Hematopoietic multipotent progenitor cell treated with erythropoietin and hydrocortisone succinate and interleukin-3 and kit ligand, for 15 days (in vitro differentiated cells): ENCODE data around the gene TOMM40.
"Not testable (repeated sequence)": the region's sequence is repeated elsewhere in the genome, so short reads cannot be mapped to it uniquely, and the experiment has no call there.

Experiments
- DNase-seq: peaks from one replicate; pipeline ENCODE4 v3.0.0-alpha.2; 2015; ENCODE audit warnings: low spot score

The TOMM40 gene

DNA sequence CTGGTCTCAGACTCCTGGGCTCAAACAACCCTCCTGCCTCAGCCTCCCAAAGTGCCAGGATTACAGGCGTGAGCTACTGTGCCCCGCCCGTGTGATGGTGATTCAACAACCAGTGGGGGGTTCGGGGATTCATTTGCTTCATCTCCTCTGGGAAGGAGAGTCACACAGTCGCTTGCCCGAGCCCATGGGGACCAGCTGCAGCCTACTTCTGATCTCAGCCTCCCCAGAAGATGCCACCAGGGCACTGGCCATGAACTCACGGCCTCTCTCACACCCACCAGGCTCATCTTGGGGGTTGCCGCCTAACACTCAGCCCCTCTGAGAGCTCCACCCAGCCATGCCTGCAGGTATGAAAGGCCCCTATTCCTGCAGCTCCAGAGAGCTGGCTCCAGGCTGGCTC is 6.8 kb downstream of the TOMM40 start:
- no peak for DNase-seq

DNA sequence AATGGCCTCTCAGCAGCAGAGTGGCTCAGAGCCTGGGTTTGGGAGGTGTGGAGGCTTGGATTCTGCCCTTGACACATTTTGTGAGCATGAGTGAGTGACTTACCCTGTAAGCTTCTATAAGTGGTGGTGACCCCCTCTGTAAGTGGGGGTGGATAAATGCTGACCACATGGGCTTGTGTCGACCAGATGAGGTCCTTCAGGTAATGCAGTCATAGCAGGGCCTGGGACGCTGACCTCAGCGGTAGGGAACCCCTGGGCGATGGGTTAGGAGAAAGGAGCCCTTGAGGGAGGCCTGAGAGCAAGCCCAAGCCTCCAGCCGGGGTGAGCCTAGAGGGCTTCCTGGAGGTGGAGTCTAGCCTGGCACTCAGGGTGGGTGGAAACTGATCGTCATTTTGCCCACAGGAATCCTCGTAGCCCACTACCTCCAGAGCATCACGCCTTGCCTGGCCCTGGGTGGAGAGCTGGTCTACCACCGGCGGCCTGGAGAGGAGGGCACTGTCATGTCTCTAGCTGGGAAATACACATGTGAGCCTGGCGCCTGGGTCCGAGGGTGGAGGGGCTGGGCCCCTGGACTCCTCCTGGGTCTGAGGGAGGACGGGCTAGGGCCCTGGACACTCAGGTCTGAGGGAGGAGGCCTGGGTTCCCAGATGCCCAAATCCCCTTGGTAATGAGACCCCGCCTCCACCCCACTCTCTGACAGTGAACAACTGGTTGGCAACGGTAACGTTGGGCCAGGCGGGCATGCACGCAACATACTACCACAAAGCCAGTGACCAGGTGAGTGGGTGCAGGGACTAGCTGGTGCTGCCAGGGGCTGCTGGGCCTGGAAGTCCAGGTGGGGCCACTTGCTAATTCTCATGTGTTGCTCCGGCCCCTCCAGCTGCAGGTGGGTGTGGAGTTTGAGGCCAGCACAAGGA is 9.5 kb downstream of the TOMM40 start:
- no peak for DNase-seq

DNA sequence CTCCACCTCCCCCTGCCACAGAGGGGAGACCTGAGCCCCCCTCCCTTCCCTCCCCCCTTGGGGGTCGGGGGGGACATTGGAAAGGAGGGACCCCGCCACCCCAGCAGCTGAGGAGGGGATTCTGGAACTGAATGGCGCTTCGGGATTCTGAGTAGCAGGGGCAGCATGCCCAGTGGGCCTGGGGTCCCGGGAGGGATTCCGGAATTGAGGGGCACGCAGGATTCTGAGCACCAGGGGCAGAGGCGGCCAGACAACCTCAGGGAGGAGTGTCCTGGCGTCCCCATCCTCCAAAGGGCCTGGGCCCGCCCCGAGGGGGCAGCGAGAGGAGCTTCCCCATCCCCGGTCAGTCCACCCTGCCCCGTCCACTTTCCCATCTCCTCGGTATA is 12.2 kb downstream of the TOMM40 start:
- DNase-seq, result no peak

DNA sequence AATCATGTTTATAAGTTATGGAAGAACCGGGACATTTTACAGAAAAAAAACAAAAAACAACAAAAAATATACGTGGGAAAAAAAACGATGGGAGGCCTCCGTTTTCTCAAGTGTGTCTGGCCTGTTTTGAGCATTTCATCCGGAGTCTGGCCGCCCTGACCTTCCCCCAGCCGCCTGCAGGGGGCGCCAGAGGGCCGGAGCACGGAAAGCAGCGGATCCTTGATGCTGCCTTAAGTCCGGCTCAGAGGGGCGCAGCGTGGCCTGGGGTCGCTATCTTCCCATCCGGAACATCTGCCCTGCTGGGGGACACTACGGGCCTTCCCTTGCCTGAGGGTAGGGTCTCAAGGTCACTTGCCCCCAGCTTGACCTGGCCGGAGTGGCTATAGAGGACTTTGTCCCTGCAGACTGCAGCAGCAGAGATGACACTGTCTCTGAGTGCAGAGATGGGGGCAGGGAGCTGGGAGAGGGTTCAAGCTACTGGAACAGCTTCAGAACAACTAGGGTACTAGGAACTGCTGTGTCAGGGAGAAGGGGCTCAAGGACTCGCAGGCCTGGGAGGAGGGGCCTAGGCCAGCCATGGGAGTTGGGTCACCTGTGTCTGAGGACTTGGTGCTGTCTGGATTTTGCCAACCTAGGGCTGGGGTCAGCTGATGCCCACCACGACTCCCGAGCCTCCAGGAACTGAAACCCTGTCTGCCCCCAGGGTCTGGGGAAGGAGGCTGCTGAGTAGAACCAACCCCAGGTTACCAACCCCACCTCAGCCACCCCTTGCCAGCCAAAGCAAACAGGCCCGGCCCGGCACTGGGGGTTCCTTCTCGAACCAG is 12.8 kb downstream of the TOMM40 start:
- DNase-seq, result peak; percentile 78

DNA sequence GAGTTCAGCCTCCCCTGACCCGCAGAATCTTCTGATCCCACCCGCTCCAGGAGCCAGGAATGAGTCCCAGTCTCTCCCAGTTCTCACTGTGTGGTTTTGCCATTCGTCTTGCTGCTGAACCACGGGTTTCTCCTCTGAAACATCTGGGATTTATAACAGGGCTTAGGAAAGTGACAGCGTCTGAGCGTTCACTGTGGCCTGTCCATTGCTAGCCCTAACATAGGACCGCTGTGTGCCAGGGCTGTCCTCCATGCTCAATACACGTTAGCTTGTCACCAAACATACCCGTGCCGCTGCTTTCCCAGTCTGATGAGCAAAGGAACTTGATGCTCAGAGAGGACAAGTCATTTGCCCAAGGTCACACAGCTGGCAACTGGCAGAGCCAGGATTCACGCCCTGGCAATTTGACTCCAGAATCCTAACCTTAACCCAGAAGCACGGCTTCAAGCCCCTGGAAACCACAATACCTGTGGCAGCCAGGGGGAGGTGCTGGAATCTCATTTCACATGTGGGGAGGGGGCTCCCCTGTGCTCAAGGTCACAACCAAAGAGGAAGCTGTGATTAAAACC is 13.5 kb downstream of the TOMM40 start:
- DNase-seq, result no peak

DNA sequence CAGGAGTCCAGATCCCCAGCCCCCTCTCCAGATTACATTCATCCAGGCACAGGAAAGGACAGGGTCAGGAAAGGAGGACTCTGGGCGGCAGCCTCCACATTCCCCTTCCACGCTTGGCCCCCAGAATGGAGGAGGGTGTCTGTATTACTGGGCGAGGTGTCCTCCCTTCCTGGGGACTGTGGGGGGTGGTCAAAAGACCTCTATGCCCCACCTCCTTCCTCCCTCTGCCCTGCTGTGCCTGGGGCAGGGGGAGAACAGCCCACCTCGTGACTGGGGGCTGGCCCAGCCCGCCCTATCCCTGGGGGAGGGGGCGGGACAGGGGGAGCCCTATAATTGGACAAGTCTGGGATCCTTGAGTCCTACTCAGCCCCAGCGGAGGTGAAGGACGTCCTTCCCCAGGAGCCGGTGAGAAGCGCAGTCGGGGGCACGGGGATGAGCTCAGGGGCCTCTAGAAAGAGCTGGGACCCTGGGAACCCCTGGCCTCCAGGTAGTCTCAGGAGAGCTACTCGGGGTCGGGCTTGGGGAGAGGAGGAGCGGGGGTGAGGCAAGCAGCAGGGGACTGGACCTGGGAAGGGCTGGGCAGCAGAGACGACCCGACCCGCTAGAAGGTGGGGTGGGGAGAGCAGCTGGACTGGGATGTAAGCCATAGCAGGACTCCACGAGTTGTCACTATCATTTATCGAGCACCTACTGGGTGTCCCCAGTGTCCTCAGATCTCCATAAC is 14.5 kb downstream of the TOMM40 start, which contains the start of gene APOE:
Gene APOE, plus strand, starts transcription at position 360 of the 724 bp plus-strand sequence. CDS start 829 bp downstream, outside the sequence.
- no peak for DNase-seq

DNA sequence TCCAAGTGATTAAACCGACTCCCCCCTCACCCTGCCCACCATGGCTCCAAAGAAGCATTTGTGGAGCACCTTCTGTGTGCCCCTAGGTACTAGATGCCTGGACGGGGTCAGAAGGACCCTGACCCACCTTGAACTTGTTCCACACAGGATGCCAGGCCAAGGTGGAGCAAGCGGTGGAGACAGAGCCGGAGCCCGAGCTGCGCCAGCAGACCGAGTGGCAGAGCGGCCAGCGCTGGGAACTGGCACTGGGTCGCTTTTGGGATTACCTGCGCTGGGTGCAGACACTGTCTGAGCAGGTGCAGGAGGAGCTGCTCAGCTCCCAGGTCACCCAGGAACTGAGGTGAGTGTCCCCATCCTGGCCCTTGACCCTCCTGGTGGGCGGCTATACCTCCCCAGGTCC is 16.6 kb downstream of the TOMM40 start:
- no peak for DNase-seq

DNA sequence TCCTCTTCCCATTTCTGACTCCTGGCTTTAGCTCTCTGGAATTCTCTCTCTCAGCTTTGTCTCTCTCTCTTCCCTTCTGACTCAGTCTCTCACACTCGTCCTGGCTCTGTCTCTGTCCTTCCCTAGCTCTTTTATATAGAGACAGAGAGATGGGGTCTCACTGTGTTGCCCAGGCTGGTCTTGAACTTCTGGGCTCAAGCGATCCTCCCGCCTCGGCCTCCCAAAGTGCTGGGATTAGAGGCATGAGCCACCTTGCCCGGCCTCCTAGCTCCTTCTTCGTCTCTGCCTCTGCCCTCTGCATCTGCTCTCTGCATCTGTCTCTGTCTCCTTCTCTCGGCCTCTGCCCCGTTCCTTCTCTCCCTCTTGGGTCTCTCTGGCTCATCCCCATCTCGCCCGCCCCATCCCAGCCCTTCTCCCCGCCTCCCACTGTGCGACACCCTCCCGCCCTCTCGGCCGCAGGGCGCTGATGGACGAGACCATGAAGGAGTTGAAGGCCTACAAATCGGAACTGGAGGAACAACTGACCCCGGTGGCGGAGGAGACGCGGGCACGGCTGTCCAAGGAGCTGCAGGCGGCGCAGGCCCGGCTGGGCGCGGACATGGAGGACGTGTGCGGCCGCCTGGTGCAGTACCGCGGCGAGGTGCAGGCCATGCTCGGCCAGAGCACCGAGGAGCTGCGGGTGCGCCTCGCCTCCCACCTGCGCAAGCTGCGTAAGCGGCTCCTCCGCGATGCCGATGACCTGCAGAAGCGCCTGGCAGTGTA is 17.2 kb downstream of the TOMM40 start:
- no peak for DNase-seq

DNA sequence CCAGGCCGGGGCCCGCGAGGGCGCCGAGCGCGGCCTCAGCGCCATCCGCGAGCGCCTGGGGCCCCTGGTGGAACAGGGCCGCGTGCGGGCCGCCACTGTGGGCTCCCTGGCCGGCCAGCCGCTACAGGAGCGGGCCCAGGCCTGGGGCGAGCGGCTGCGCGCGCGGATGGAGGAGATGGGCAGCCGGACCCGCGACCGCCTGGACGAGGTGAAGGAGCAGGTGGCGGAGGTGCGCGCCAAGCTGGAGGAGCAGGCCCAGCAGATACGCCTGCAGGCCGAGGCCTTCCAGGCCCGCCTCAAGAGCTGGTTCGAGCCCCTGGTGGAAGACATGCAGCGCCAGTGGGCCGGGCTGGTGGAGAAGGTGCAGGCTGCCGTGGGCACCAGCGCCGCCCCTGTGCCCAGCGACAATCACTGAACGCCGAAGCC is 17.8 kb downstream of the TOMM40 start:
- DNase-seq, result no peak

DNA sequence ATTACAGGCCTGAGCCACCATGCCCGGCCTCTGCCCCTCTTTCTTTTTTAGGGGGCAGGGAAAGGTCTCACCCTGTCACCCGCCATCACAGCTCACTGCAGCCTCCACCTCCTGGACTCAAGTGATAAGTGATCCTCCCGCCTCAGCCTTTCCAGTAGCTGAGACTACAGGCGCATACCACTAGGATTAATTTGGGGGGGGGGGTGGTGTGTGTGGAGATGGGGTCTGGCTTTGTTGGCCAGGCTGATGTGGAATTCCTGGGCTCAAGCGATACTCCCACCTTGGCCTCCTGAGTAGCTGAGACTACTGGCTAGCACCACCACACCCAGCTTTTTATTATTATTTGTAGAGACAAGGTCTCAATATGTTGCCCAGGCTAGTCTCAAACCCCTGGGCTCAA is 18.7 kb downstream of the TOMM40 start:
- DNase-seq, result peak; percentile 59

DNA sequence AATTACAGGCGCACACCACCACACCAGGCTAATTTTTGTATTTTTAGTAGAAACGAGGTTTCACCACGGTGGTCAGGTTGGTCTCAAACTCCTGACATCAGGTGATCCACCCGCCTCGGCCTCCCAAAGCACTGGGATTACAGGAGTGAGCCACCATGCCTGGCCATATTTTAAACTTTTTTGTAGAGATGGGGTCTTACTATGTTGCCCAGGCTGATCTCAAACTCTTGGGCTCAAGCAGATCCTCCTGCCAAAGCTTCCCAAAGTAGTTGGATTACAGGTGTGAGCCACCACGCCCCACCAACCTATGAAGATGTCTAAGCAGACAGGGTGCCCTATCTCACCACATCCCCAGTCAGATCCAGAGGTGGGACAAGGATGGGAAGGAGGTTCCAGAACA is 20.8 kb downstream of the TOMM40 start:
- not testable (repeated sequence) for DNase-seq

DNA sequence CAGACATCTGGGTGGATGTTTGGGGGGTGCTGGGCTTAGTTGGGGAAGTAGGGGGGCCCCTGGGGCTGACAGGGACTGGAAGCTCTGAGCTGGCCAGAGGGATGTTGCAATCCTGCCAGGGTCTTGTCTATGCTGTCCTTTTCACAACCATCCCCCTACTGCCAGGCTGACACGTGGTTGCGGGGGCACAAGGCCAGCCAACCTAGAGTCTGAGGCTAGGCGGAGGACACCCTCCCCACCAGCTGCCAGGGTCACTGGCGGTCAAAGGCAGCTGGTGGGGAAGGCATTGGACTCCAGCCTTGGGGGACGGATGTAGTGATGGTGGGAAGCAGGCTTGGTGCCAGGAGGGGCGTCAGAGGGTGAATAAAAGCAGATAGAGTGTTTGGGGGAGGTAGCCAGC is 21.8 kb downstream of the TOMM40 start:
- peak; percentile 40 for DNase-seq

DNA sequence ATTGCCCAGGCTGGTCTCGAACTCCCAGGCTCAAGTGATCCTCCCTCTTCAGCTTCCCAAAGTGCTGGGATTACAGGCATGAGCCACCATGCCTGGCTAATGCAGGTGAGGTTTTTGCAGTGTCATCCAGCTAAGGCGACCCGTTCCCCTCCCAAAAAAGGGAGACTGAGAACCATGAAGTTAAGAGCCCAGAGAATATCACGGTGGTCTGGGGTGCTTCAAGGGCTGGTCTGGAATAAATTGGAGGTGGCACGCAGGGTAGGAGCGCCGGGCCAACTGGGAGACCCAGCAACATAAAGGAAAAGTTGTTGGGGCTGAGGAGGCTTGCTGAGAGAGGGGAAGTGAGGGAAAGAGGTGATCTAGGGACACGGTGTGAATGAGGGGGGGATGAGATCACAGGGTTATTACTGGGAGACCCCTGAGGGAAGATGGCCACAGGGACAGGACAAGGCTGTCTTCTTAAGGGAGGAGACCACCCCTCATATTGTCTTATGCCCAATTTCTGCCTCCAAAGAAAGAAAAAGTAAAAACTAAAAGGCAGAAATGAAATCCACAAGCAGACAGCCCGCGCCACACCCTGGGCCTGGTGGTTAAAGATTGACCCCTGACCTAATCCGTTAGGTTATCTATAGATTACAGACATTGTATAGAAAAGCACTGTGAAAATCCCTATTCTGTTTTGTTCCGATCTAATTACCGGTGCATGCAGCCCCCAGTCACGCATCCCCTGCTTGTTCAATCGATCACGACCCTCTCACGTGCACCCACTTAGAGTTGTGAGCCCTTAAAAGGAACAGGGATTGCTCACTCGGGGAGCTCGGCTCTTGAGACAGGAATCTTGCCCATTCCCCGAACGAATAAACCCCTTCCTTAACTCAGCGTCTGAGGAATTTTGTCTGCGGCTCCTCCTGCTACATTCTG is 22.7 kb downstream of the TOMM40 start:
- DNase-seq, result peak; percentile 61

DNA sequence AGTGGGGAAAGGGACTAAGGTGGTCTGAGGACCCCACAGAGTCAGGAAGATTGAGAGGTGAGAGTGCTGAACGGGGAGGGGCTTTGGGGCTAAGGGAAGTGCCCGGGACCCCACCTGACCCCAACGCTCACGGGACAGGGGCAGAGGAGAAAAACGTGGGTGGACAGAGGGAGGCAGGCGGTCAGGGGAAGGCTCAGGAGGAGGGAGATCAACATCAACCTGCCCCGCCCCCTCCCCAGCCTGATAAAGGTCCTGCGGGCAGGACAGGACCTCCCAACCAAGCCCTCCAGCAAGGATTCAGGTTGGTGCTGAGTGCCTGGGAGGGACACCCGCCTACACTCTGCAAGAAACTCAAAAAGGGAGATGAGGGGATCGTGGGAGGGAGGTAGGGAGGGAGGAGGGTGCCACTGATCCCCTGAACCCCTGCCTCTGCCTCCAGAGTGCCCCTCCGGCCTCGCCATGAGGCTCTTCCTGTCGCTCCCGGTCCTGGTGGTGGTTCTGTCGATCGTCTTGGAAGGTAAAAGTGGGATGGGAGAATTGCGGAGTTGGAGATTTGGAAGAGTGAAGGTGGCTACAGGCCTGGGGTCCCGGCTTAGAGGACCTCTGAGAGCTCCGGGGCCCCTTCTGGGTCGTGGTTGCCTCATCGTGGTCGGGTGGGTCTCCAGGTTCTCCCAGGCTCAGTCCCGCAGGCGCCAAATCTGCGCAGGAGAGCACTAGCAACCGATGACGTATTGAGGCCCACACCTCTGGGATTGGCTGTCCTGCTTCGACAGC is 23.6 kb downstream of the TOMM40 start, which contains the start of gene APOC1:
Gene APOC1, plus strand, starts transcription at position 176 of the 774 bp plus-strand sequence. Its CDS starts 284 bp downstream, at position 460.
- DNase-seq, result peak; percentile 85

DNA sequence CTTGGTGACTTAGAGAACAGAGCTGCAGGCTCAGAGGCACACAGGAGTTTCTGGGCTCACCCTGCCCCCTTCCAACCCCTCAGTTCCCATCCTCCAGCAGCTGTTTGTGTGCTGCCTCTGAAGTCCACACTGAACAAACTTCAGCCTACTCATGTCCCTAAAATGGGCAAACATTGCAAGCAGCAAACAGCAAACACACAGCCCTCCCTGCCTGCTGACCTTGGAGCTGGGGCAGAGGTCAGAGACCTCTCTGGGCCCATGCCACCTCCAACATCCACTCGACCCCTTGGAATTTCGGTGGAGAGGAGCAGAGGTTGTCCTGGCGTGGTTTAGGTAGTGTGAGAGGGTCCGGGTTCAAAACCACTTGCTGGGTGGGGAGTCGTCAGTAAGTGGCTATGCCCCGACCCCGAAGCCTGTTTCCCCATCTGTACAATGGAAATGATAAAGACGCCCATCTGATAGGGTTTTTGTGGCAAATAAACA is 33.2 kb downstream of the TOMM40 start:
- no peak for DNase-seq

DNA sequence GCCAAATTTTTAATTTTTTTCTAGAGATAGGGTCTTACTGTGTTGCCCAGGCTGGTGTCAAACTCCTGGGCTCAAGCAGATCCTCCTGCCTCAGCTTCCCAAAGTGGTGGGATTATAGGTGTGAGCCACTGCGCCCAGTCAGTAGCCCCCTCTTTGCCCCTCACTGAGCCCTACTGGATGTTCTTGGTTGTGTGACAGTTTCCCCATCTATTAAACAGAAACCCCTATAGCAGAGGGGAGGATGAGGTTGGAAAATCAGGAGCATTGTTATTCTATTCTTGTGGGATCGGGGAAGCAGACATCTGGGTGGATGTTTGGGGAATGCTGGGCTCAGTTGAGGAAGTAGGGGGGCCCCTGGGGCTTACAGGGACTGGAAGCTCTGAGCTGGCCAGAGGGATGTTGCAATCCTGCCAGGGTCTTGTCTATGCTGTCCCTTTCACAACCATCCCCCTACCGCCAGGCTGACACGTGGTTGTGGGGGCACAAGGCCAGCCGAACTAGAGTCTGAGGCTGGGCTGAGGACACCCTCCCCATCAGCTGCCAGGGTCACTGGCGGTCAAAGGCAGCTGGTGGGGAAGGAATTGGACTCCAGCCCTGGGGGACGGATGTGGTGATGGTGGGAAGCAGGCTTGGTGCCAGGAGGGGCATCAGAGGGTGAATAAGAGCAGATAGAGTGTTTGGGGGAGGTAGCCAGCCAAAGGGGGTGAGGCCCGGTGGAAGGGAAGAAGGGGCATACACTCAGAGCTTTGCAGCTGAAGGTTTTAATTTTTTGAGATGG is 34.2 kb downstream of the TOMM40 start:
- DNase-seq, result no peak

DNA sequence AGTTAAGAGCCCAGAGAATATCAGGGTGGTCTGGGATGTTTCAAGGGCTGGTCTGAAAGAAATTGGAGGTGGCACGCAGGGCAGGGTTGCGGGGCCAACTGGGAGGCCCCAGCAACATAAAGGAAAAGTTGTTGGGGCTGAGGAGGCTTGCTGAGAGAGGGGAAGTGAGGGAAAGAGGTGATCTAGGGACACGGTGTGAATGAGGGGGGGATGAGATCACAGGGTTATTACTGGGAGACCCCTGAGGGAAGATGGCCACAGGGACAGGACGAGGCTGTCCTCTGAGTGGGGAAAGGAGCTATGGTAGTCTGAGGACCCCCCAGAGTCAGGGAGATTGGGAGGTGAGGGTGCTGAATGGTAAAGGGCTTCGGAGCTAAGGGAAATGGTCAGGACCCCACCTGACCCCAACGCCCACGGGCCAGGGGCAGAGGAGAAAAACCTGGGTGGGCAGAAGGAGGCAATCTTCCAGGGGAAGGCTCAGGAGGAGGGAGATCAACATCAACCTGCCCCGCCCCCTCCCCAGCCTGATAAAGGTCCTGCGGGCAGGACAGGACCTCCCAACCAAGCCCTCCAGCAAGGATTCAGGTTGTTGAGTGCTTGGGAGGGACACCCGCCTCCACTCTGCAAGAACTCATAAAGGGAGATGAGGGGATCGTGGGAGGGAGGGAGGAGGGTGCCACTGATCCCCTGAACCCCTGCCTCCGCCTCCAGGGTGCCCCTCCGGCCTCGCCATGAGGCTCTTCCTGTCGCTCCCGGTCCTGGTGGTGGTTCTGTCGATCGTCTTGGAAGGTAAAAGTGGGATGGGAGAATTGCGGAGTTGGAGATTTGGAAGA is 35.4 kb downstream of the TOMM40 start:
- DNase-seq, result not testable (repeated sequence)
